ENCODE measurements around the gene CSNK1D. TPM values are rescaled to one million over a fixed set of nuclear protein-coding genes. Genes with fewer than 3 reads are reported as not detected.

Gene CSNK1D
- polyA plus RNA-seq, 4 donors, result 111 to 148 (median 137) TPM

- Histone ChIP-seq H3K4me1 (ENCODE audit: control insufficient read depth in 3 of 3, insufficient read depth in 2 of 3, low read depth in 1 of 3, low read length in 2 of 3) (peaks cover 0 to 15% (median 7%) of the 10 kb centered on the region in 3 donors), H3K36me3 (ENCODE audit: control insufficient read depth in 3 of 3, insufficient read depth in 2 of 3, low read depth in 1 of 3, low read length in 3 of 3) (no peaks in the 10 kb centered on the region), H3K27ac (ENCODE audit: low read depth in 1 of 3, low read length in 2 of 3) (no peak overlapping the region), H3K9me3 (ENCODE audit: control insufficient read depth in 2 of 2, insufficient read depth in 1 of 2, low read depth in 1 of 2, low read length in 1 of 2) (peaks cover 0 to 4% of the 10 kb centered on the region in 2 donors), H3K27me3 (ENCODE audit: control insufficient read depth in 3 of 3, insufficient read depth in 3 of 3, low read length in 3 of 3) (peaks cover 0 to 9% (median 0%) of the 10 kb centered on the region in 3 donors), H3K4me3 (ENCODE audit: low read depth in 1 of 3, low read length in 3 of 3) (no peak overlapping the region)
- DNase-seq (no peak), FAIRE-seq (no peak)
- WGBS, 3 donors, result 81 to 93% (median 88%) methylated on average over 24 of the region's 24 CpGs
Observed at GRCh38 chr17:82225368-82226029, 48.0 kb downstream of the CSNK1D start.

GRCh38 chr17:82224666-82225065 is 48.8 kb downstream of the CSNK1D start:
- FAIRE-seq, result no peak
- Histone ChIP-seq H3K9me3 (ENCODE audit: control insufficient read depth in 2 of 2, insufficient read depth in 1 of 2, low read depth in 1 of 2, low read length in 1 of 2) (peaks cover 0 to 2% of the 10 kb centered on the region in 2 donors), H3K36me3 (ENCODE audit: control insufficient read depth in 3 of 3, insufficient read depth in 2 of 3, low read depth in 1 of 3, low read length in 3 of 3) (no peaks in the 10 kb centered on the region), H3K27ac (ENCODE audit: low read depth in 1 of 3, low read length in 2 of 3) (no peak overlapping the region), H3K4me1 (ENCODE audit: control insufficient read depth in 3 of 3, insufficient read depth in 2 of 3, low read depth in 1 of 3, low read length in 2 of 3) (peaks cover 0 to 7% (median 0%) of the 10 kb centered on the region in 3 donors), H3K27me3 (ENCODE audit: control insufficient read depth in 3 of 3, insufficient read depth in 3 of 3, low read length in 3 of 3) (peaks cover 0 to 9% (median 0%) of the 10 kb centered on the region in 3 donors), H3K4me3 (ENCODE audit: low read depth in 1 of 3, low read length in 3 of 3) (no peak overlapping the region)
- WGBS, 3 donors, result 61 to 79% (median 71%) methylated on average over 8 of the region's 8 CpGs
- no peak for DNase-seq

- WGBS, 3 donors, result 75 to 84% (median 80%) methylated on average over 5 of the region's 5 CpGs
- no peak overlapping the region for H3K4me3 ChIP-seq (ENCODE audit: low read depth in 1 of 3, low read length in 3 of 3)
- peaks cover 0 to 2% of the 10 kb centered on the region in 2 donors for H3K9me3 ChIP-seq (ENCODE audit: control insufficient read depth in 2 of 2, insufficient read depth in 1 of 2, low read depth in 1 of 2, low read length in 1 of 2)
- no peak overlapping the region for H3K27ac ChIP-seq (ENCODE audit: low read depth in 1 of 3, low read length in 2 of 3)
- peaks cover 0 to 4% (median 0%) of the 10 kb centered on the region in 3 donors for H3K27me3 ChIP-seq (ENCODE audit: control insufficient read depth in 3 of 3, insufficient read depth in 3 of 3, low read length in 3 of 3)
- no peaks in the 10 kb centered on the region for H3K36me3 ChIP-seq (ENCODE audit: control insufficient read depth in 3 of 3, insufficient read depth in 2 of 3, low read depth in 1 of 3, low read length in 3 of 3)
- no peak for FAIRE-seq
- H3K4me1 ChIP-seq (ENCODE audit: control insufficient read depth in 3 of 3, insufficient read depth in 2 of 3, low read depth in 1 of 3, low read length in 2 of 3), result peaks cover 0 to 3% (median 0%) of the 10 kb centered on the region in 3 donors
- no peak for DNase-seq
Observed at GRCh38 chr17:82223517-82223916, 50.0 kb downstream of the CSNK1D start.

DNA sequence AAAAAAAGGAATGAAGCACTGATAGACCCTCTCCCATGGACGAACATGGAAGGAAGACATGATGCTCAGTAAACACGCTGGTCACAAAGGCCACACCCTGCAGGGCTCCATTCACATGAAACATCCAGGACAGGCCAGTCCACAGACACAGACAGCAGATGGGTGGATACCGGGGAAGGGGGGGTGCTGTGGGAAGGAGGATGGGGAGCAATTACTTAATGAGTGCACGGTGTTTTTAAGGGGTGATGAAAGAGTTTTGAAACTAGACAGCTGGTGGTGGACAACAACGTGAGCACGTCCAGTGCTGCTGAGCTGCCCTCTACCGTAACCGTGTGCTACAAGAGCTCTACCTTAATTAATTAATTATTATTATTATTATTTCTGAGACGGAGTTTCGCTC is 50.7 kb downstream of the CSNK1D start:
- Histone ChIP-seq H3K36me3 (ENCODE audit: control insufficient read depth in 3 of 3, insufficient read depth in 2 of 3, low read depth in 1 of 3, low read length in 3 of 3) (no peaks in the 10 kb centered on the region), H3K9me3 (ENCODE audit: control insufficient read depth in 2 of 2, insufficient read depth in 1 of 2, low read depth in 1 of 2, low read length in 1 of 2) (peaks cover 0 to 2% of the 10 kb centered on the region in 2 donors), H3K27me3 (ENCODE audit: control insufficient read depth in 3 of 3, insufficient read depth in 3 of 3, low read length in 3 of 3) (no peaks in the 10 kb centered on the region), H3K4me1 (ENCODE audit: control insufficient read depth in 3 of 3, insufficient read depth in 2 of 3, low read depth in 1 of 3, low read length in 2 of 3) (peaks cover 0 to under 1% (median 0%) of the 10 kb centered on the region in 3 donors), H3K27ac (ENCODE audit: low read depth in 1 of 3, low read length in 2 of 3) (no peak overlapping the region), H3K4me3 (ENCODE audit: low read depth in 1 of 3, low read length in 3 of 3) (no peak overlapping the region)
- DNase-seq (no peak), FAIRE-seq (no peak)
- WGBS, 3 donors, result 59 to 67% (median 60%) methylated on average over 10 of the region's 10 CpGs

DNA sequence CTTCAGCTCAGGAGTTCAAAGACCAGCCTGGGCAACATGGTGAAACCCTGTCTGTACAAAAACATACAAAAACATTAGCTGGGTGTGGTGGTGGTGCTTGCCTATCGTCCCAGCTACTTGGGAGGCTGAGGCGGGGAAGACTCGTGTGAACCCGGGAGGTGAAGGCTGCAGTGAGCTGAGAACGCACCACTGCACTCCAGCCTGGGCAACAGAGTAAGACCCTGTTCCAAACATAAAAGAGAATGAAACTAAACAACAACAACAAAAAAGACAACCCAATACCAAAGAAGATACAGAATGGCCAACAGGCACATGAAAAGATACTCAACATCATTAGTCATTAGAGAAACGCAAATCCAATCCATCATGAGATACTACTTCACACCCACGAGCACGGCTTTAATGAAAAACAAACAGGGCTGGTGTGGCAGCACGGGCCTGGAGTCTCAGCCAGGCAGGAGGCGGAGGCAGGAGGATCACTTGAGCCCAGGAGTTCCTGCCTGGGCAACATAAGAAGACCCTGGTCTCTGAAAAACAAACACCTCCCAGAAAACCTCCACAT is 52.1 kb downstream of the CSNK1D start:
- DNase-seq (no peak), FAIRE-seq (no peak)
- Histone ChIP-seq H3K9me3 (ENCODE audit: control insufficient read depth in 2 of 2, insufficient read depth in 1 of 2, low read depth in 1 of 2, low read length in 1 of 2) (peaks cover 0 to 2% of the 10 kb centered on the region in 2 donors), H3K27ac (ENCODE audit: low read depth in 1 of 3, low read length in 2 of 3) (no peak overlapping the region), H3K27me3 (ENCODE audit: control insufficient read depth in 3 of 3, insufficient read depth in 3 of 3, low read length in 3 of 3) (no peaks in the 10 kb centered on the region), H3K36me3 (ENCODE audit: control insufficient read depth in 3 of 3, insufficient read depth in 2 of 3, low read depth in 1 of 3, low read length in 3 of 3) (no peaks in the 10 kb centered on the region), H3K4me3 (ENCODE audit: low read depth in 1 of 3, low read length in 3 of 3) (no peak overlapping the region), H3K4me1 (ENCODE audit: control insufficient read depth in 3 of 3, insufficient read depth in 2 of 3, low read depth in 1 of 3, low read length in 2 of 3) (no peaks in the 10 kb centered on the region)
- 71 to 75% (median 74%) methylated on average over 10 of the region's 10 CpGs for WGBS, 3 donors

GRCh38 chr17:82219753-82220709 is 53.5 kb downstream of the CSNK1D start:
- 84 to 87% (median 85%) methylated on average over 11 of the region's 11 CpGs for WGBS, 3 donors
- no peak for FAIRE-seq
- DNase-seq, result no peak
- Histone ChIP-seq H3K9me3 (ENCODE audit: control insufficient read depth in 2 of 2, insufficient read depth in 1 of 2, low read depth in 1 of 2, low read length in 1 of 2) (peaks cover 0 to 2% of the 10 kb centered on the region in 2 donors), H3K27me3 (ENCODE audit: control insufficient read depth in 3 of 3, insufficient read depth in 3 of 3, low read length in 3 of 3) (no peaks in the 10 kb centered on the region), H3K27ac (ENCODE audit: low read depth in 1 of 3, low read length in 2 of 3) (no peak overlapping the region), H3K4me1 (ENCODE audit: control insufficient read depth in 3 of 3, insufficient read depth in 2 of 3, low read depth in 1 of 3, low read length in 2 of 3) (peaks cover 0 to 3% (median 0%) of the 10 kb centered on the region in 3 donors), H3K4me3 (ENCODE audit: low read depth in 1 of 3, low read length in 3 of 3) (no peak overlapping the region), H3K36me3 (ENCODE audit: control insufficient read depth in 3 of 3, insufficient read depth in 2 of 3, low read depth in 1 of 3, low read length in 3 of 3) (no peaks in the 10 kb centered on the region)

DNA sequence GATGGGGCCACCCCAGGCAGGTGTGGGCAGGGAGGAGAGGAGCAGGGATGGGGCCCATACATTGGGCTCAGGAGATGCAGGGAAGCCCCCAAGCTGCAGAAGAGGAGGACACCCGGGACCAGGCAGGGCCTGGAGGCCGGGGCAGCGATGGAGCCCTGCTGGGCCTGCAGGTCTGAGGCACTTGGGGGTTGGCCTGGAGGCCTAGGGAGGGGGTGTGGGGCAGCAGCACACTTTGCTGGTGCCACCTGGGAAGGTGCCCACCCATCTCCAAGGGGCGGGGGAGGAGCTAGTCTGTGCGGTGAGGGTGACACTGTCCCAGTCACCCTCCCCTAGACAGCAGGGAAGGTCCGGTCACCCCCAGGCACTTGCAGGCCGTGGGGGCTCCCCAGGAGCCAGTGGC is 54.4 kb downstream of the CSNK1D start:
- no peak overlapping the region for H3K4me3 ChIP-seq (ENCODE audit: low read depth in 1 of 3, low read length in 3 of 3)
- WGBS, 3 donors, result 90 to 92% (median 91%) methylated on average over 6 to 7 of the region's 7 CpGs
- no peak for DNase-seq

DNA sequence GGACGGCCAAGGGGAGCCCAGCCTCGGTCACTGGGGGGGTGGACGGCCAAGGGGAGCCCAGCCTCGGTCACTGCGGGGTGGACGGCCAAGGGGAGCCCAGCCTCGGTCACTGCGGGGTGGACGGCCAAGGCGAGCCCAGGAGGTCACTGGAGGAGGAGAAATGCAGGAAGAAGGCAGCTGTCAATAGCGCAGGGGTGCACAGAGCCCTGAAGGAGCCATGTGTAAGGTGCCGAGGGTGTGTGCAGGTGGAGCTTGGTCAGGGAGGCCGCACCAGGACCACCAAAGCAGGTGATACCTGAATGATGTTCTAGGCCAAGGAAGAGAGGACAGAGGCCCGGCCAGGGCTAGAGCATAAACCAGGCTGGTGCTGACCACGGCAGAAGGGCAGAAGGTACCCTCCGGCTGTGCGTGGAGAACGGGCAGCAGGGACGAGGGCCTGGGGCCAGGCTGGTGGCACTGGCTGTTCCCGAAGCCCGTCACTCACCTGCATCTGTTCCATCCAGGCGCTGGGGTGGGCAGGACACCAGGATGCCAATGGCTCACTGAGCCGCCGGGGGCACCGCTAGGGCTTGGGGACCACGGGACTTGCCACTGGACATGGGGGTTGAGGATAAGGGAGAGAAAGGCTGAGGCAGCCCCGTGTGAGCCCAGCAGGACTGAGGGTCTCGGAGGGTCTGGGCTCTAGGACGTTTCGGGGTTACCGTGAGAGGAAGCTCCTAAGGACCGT is 55.0 kb downstream of the CSNK1D start:
- FAIRE-seq, result no peak
- Histone ChIP-seq H3K4me3 (ENCODE audit: low read depth in 1 of 3, low read length in 3 of 3) (no peak overlapping the region), H3K27ac (ENCODE audit: low read depth in 1 of 3, low read length in 2 of 3) (no peak overlapping the region), H3K4me1 (ENCODE audit: control insufficient read depth in 3 of 3, insufficient read depth in 2 of 3, low read depth in 1 of 3, low read length in 2 of 3) (peaks cover 0 to 3% (median under 1%) of the 10 kb centered on the region in 3 donors), H3K36me3 (ENCODE audit: control insufficient read depth in 3 of 3, insufficient read depth in 2 of 3, low read depth in 1 of 3, low read length in 3 of 3) (no peaks in the 10 kb centered on the region), H3K9me3 (ENCODE audit: control insufficient read depth in 2 of 2, insufficient read depth in 1 of 2, low read depth in 1 of 2, low read length in 1 of 2) (no peaks in the 10 kb centered on the region), H3K27me3 (ENCODE audit: control insufficient read depth in 3 of 3, insufficient read depth in 3 of 3, low read length in 3 of 3) (no peaks in the 10 kb centered on the region)
- no peak for DNase-seq
- 89 to 92% (median 91%) methylated on average over 32 of the region's 32 CpGs for WGBS, 3 donors

More for the DNA sequence above, 54.4 kb downstream of the CSNK1D start:
- H3K36me3 ChIP-seq (ENCODE audit: control insufficient read depth in 3 of 3, insufficient read depth in 2 of 3, low read depth in 1 of 3, low read length in 3 of 3), result no peaks in the 10 kb centered on the region
- H3K4me1 ChIP-seq (ENCODE audit: control insufficient read depth in 3 of 3, insufficient read depth in 2 of 3, low read depth in 1 of 3, low read length in 2 of 3), result peaks cover 0 to 3% (median 0%) of the 10 kb centered on the region in 3 donors
- H3K27me3 ChIP-seq (ENCODE audit: control insufficient read depth in 3 of 3, insufficient read depth in 3 of 3, low read length in 3 of 3), result no peaks in the 10 kb centered on the region
- FAIRE-seq, result no peak
- H3K9me3 ChIP-seq (ENCODE audit: control insufficient read depth in 2 of 2, insufficient read depth in 1 of 2, low read depth in 1 of 2, low read length in 1 of 2), result no peaks in the 10 kb centered on the region
- H3K27ac ChIP-seq (ENCODE audit: low read depth in 1 of 3, low read length in 2 of 3), result no peak overlapping the region
